Activated CD4-positive, alpha-beta T cell treated with anti-CD3 and anti-CD28 coated beads for 36 hours (primary cell): ENCODE results near the gene PKHD1. TPM values are rescaled to one million over a fixed set of nuclear protein-coding genes. Genes with fewer than 3 reads are reported as not detected.
"Not testable (repeated sequence)": the region's sequence is repeated elsewhere in the genome, so short reads cannot be mapped to it uniquely, and the experiment has no call there.

Experiments
- ATAC-seq: fragments of 200-7000 bp; cut with Tn5 transposase; one replicate; pipeline ENCODE4 v1.10.0; 2021; ENCODE audit warnings: mild to moderate bottlenecking, moderate library complexity
- CTCF ChIA-PET: fragments of 350-600 bp; sonication (Branson Sonifier 250); formaldehyde crosslinking; loops from one replicate; lab custom pipeline; 2021; ENCODE audit warnings: antibody characterized with exemption; lab: Charles Lee
- POLR2A ChIA-PET: fragments of 350-600 bp; sonication (Branson Sonifier 250); formaldehyde crosslinking; loops from one replicate; lab custom pipeline; 2021; ENCODE audit warnings: antibody characterized with exemption, inconsistent platforms; lab: Charles Lee
- DNase-seq: peaks from one replicate; pipeline ENCODE4 v3.0.0-alpha.2; 2020
- H3K27ac Mint-ChIP-seq: one replicate; pipeline ENCODE4 v1.8.0; 2021; ENCODE audit warnings: mixed read lengths
- H3K27me3 Mint-ChIP-seq: one replicate; pipeline ENCODE4 v1.8.0; 2021; ENCODE audit warnings: mixed read lengths
- H3K36me3 Mint-ChIP-seq: one replicate; pipeline ENCODE4 v1.8.0; 2021; ENCODE audit warnings: low read depth, mixed read lengths
- H3K4me1 Mint-ChIP-seq: one replicate; pipeline ENCODE4 v1.8.0; 2021; ENCODE audit warnings: mixed read lengths
- H3K4me3 Mint-ChIP-seq: one replicate; pipeline ENCODE4 v1.8.0; 2021; ENCODE audit warnings: mild to moderate bottlenecking, moderate library complexity, mixed read lengths
- H3K9me3 Mint-ChIP-seq: one replicate; pipeline ENCODE4 v1.8.0; 2021; ENCODE audit warnings: low read depth, mixed read lengths
- intact Hi-C, 2 experiments: fragments of 100-400 bp; cut with DNase I in 1 of 2; cut with micrococcal nuclease in 1 of 2; formaldehyde crosslinking; loops; one replicate each; pipeline versions ENCODE4 v1.14.2 to v1.15.1; 2022 to 2024; cut with DNase I, micrococcal nuclease
- total RNA-seq, 2 experiments: library from RNA; stranded (reverse); gene quantifications; one replicate each; pipeline ENCODE4 v1.2.3, GENCODE V29; 2021

The PKHD1 gene
- total RNA-seq, 2 experiments from 2014 or later = 0.02 to 0.04 TPM

DNA sequence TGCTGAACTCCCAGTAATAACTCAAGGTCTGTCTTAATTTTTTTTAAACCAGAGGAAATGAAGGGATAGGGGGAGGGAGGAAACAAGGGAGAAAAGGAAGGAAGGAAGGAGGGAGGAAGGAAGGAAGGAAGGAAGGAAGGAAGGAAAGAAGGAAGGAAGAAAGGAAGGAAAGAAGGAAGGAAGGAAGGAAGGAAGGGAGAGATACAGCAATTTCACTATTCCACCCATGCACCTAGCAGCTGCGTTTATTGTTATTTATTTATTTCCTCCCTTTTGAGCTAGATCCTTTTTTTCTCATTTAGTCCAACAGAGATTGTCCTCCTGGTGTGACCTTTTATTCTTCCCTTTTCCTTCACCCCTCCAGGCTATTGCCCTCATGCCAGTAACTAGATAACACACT, 97.6 kb downstream of the PKHD1 start:
- Mint-ChIP-seq H3K4me3 (no peak overlapping the region), H3K9me3 (peaks cover 2% of the 10 kb centered on the region), H3K27ac (no peak overlapping the region), H3K36me3 (no peaks in the 10 kb centered on the region), H3K4me1 (no peaks in the 10 kb centered on the region), H3K27me3 (peaks cover 7% of the 10 kb centered on the region)
- ATAC-seq (no peak), DNase-seq (no peak)
- ChIA-PET POLR2A (no interaction called here), CTCF (interaction anchor here (0.6 kb wide), 1 partner anchor 10 kb away, joined by 3 read pairs; no protein-coding TSS in a partner anchor)
- intact Hi-C loops = no loop called here

DNA sequence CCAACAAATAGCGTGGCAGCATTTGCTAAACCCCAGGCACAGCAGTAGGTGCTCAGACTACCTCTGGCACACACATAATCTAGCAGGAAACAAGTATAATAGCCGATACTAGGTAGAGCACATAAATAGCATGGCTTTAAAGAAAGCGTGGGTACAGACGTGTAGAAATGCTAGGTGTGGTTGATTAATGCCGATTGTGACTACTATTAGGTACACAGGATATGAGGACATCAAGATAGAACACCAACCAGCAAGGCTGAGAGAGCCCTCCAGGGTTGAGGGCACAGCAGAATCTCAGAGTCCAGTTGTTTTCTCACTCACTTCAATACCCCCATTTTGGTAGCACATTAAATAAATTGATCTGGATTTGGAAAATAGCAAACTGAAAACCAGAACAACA, 100.5 kb downstream of the PKHD1 start:
- no peaks in the 10 kb centered on the region for H3K4me1 Mint-ChIP-seq
- H3K36me3 Mint-ChIP-seq = no peaks in the 10 kb centered on the region
- H3K27me3 Mint-ChIP-seq = peaks cover 2% of the 10 kb centered on the region
- no peak for ATAC-seq
- H3K4me3 Mint-ChIP-seq = no peak overlapping the region
- ChIA-PET POLR2A (no interaction called here), CTCF (no interaction called here)
- intact Hi-C loops = no loop called here
- DNase-seq = no peak
- no peak overlapping the region for H3K27ac Mint-ChIP-seq
- H3K9me3 Mint-ChIP-seq = peaks cover 2% of the 10 kb centered on the region

DNA sequence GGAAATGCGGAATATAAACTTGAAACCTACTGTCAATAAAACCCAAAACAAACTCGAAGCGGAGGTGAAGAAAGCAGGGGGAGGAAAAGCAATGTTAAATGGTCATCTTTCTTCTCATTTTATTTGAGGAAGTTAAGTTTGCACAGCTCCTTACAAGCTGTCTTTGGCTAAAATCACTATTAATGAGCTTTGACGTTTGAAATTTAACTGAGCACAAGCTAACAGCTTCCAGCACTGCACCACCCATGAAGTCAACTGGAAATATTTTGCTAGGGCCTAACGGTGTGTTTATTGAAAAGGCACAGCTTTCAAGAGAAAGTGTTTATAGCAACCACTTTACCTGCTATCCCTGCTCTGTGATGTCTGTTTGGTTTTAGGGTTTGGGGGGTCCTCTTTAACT, 103.8 kb downstream of the PKHD1 start:
- DNase-seq (no peak), ATAC-seq (no peak)
- intact Hi-C loops = no loop called here
- POLR2A ChIA-PET = no interaction called here
- Mint-ChIP-seq H3K36me3 (no peaks in the 10 kb centered on the region), H3K4me1 (no peaks in the 10 kb centered on the region), H3K27ac (no peak overlapping the region), H3K4me3 (no peak overlapping the region), H3K27me3 (peaks cover 2% of the 10 kb centered on the region), H3K9me3 (no peaks in the 10 kb centered on the region)
- CTCF ChIA-PET = no interaction called here

DNA sequence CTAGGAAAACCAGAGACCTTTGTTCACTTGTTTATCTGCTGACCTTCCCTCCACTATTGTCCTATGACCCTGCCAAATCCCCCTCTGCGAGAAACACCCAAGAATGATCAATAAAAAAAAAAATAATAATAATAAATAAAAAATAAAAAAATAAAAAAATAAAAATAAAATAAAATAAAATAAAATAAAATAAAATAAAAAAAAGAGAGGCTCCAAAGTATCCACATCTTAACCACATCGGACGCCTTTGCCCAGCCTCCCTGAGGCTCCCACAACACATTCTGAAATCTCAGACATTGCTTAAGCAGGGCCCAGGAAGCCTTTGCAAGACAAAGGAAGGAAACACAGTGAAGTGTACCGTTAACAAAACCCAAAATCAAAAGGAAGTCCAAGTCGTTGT, 104.7 kb downstream of the PKHD1 start:
- H3K4me3 Mint-ChIP-seq, ATAC-seq, H3K36me3 Mint-ChIP-seq, intact Hi-C loops, H3K27me3 Mint-ChIP-seq, H3K27ac Mint-ChIP-seq, POLR2A ChIA-PET, H3K4me1 Mint-ChIP-seq, DNase-seq, CTCF ChIA-PET, H3K9me3 Mint-ChIP-seq: not testable (repeated sequence)

DNA sequence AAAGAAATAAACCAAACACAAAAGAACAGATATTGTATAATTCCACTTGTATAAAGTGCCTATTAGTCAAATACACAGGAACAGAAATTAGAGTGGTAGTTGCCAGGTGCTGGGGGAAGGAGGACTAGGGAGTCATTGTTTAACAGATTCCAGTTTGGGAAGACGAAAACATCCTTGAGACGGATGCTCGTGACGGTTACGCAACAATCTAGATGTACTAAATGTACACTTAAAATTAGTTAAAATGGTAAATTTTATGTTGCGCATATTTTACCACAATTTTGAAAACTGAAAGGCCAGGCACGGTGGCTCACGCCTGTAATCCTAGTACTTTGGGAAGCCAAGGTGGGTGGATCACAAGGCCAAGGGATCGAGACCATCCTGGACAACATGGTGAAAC, 111.0 kb downstream of the PKHD1 start:
- CTCF ChIA-PET = interaction anchor here (2.0 kb wide), 1 partner anchor 45 kb away, joined by 5 read pairs; no protein-coding TSS in a partner anchor
- no peak overlapping the region for H3K27ac Mint-ChIP-seq
- POLR2A ChIA-PET = no interaction called here
- H3K9me3 Mint-ChIP-seq = no peaks in the 10 kb centered on the region
- H3K4me1 Mint-ChIP-seq = no peaks in the 10 kb centered on the region
- peaks cover 4% of the 10 kb centered on the region for H3K27me3 Mint-ChIP-seq
- no peak overlapping the region for H3K4me3 Mint-ChIP-seq
- ATAC-seq (no peak), DNase-seq (no peak)
- H3K36me3 Mint-ChIP-seq = no peaks in the 10 kb centered on the region
- intact Hi-C loops = no loop called here

DNA sequence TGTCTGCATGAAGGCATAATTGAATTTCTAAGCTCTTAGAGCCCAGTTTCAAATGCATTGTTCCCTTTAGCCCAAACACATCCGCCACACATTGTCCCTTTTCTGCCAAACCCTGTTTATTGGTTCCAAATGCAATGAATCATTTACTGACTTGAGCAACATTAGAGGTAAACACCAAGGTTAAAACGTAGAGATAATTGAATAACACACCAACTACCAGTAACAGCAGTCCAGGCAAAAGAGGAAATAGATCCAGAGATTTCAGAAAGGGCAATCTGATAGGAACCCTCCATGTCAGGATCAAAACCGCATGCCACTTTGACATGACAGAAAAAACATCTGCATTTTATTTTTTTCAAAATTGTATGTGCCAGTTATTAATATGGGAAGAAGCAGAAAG, 114.8 kb downstream of the PKHD1 start:
- intact Hi-C loops = no loop called here
- no peak for ATAC-seq
- no peak overlapping the region for H3K4me3 Mint-ChIP-seq
- DNase-seq = no peak
- H3K4me1 Mint-ChIP-seq = no peaks in the 10 kb centered on the region
- no peaks in the 10 kb centered on the region for H3K9me3 Mint-ChIP-seq
- CTCF ChIA-PET = interaction anchor here (0.6 kb wide), 1 partner anchor 671 kb away, joined by 4 read pairs; no protein-coding TSS in a partner anchor
- H3K36me3 Mint-ChIP-seq = no peaks in the 10 kb centered on the region
- H3K27me3 Mint-ChIP-seq = peaks cover 6% of the 10 kb centered on the region
- POLR2A ChIA-PET = no interaction called here
- H3K27ac Mint-ChIP-seq = no peak overlapping the region

DNA sequence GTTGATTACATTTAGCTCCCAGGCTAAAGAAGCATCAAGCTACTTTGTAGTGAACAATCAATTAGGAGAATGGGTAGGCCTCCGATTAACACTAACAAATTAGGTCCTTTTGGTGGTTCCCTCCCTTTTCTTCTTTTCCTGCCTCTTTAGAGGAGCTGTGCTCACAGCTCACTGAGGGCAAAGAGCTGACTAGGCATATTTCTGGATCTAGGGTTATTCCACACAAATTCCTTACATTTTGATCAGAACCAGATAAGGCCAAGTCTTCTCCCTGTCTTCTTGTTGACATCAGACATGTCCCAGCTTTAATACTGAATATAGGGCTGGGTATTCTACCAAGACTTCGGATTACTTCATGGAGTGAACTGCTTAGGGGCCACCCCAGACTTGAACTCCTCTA, 119.1 kb downstream of the PKHD1 start:
- no peak overlapping the region for H3K4me3 Mint-ChIP-seq
- no peak overlapping the region for H3K27ac Mint-ChIP-seq
- ATAC-seq (no peak), DNase-seq (no peak)
- ChIA-PET CTCF (interaction anchor here (1.0 kb wide), 1 partner anchor 9 kb away, joined by 5 read pairs; no protein-coding TSS in a partner anchor), POLR2A (no interaction called here)
- H3K27me3 Mint-ChIP-seq = peaks cover 7% of the 10 kb centered on the region
- intact Hi-C loops = no loop called here
- H3K4me1 Mint-ChIP-seq = no peaks in the 10 kb centered on the region
- no peaks in the 10 kb centered on the region for H3K9me3 Mint-ChIP-seq
- H3K36me3 Mint-ChIP-seq = no peaks in the 10 kb centered on the region

DNA sequence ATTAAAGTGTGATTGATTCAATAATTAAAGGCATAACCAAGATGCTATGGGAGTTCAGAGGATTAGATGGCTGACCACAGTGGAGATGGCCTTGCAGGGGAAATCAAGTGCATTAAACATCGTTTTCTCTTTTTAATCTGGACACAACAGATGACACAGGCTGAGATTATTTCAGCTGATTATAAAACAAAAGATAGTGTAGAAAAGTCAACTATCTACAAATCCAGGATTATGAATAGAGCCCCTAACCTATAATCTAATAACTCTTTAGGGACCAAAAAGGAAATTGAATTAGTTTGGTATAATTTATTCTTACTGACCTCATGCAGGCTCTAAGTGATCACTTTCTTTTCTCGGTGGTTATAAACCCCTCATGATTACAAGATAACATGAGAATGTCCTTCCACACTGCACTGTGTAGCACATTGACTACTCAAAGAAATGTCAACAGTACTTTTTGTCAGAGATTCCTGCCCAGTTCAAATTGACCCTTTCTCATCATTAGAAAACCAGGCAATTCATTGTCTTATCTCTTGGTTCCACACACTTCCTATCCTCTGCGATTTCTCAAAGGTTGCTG, 122.1 kb downstream of the PKHD1 start:
- no peak overlapping the region for H3K27ac Mint-ChIP-seq
- peaks cover 4% of the 10 kb centered on the region for H3K27me3 Mint-ChIP-seq
- no peaks in the 10 kb centered on the region for H3K9me3 Mint-ChIP-seq
- CTCF ChIA-PET = interaction anchor here (1.8 kb wide), 1 partner anchor 84 kb away, joined by 7 read pairs; no protein-coding TSS in a partner anchor
- POLR2A ChIA-PET = no interaction called here
- intact Hi-C loops = no loop called here
- H3K4me3 Mint-ChIP-seq = no peak overlapping the region
- H3K4me1 Mint-ChIP-seq = no peaks in the 10 kb centered on the region
- DNase-seq = no peak
- no peaks in the 10 kb centered on the region for H3K36me3 Mint-ChIP-seq
- ATAC-seq = no peak

DNA sequence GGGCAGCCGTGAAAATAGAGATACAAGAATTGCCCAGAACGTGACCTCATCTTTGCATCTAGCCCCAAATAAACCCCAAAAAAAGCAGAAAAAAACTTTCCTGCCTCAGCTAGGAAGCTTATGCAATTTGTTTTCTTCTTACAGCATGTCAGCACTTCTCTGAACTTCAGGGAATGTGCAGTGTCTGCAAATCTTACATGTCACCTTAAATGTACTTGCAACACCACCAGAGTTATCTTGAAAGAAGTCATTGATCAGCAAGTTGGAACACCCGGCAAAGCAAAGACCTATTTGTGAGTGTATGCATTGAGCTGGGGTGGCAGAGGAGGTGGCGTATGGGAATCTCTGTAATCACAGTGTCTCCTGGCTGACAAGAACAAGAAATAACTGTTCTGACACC, 123.4 kb downstream of the PKHD1 start:
- POLR2A ChIA-PET = no interaction called here
- CTCF ChIA-PET = interaction anchor here (0.9 to 1.4 kb wide), 2 partner anchors 10 to 14 kb away, joined by 3 to 4 read pairs; no protein-coding TSS in a partner anchor
- H3K27me3 Mint-ChIP-seq = peaks cover 7% of the 10 kb centered on the region
- DNase-seq = no peak
- no peak for ATAC-seq
- no peak overlapping the region for H3K4me3 Mint-ChIP-seq
- H3K36me3 Mint-ChIP-seq = no peaks in the 10 kb centered on the region
- H3K4me1 Mint-ChIP-seq = no peaks in the 10 kb centered on the region
- H3K9me3 Mint-ChIP-seq = no peaks in the 10 kb centered on the region
- H3K27ac Mint-ChIP-seq = no peak overlapping the region
- intact Hi-C loops = no loop called here

DNA sequence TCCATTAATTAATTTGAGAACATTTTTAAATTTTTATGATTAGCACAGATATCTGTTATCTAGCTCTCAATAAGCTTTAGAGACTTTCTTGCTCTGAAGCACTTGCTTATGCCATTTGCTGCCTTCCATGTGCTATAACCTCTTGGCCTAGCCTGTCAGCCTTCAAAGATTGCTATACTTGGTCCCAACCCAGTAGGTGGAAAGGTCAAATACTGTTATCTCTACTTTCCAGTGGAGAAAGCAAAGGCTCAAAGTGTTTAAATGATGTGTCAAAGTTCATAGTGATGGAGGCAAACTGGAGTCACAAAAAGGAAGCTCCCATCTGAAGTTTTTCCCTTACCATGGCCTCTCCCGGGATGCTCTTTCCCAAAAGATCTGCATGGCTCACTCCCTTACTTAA, 125.1 kb downstream of the PKHD1 start:
- intact Hi-C loops = no loop called here
- H3K4me3 Mint-ChIP-seq = no peak overlapping the region
- no peaks in the 10 kb centered on the region for H3K36me3 Mint-ChIP-seq
- H3K9me3 Mint-ChIP-seq = no peaks in the 10 kb centered on the region
- ChIA-PET POLR2A (interaction anchor here (0.6 kb wide), 1 partner anchor 19 kb away, joined by 3 read pairs; no protein-coding TSS in a partner anchor), CTCF (interaction anchor here (0.9 kb wide), 1 partner anchor 87 kb away, joined by 3 read pairs; no protein-coding TSS in a partner anchor)
- H3K27ac Mint-ChIP-seq = no peak overlapping the region
- ATAC-seq (no peak), DNase-seq (no peak)
- no peaks in the 10 kb centered on the region for H3K4me1 Mint-ChIP-seq
- peaks cover 9% of the 10 kb centered on the region for H3K27me3 Mint-ChIP-seq

DNA sequence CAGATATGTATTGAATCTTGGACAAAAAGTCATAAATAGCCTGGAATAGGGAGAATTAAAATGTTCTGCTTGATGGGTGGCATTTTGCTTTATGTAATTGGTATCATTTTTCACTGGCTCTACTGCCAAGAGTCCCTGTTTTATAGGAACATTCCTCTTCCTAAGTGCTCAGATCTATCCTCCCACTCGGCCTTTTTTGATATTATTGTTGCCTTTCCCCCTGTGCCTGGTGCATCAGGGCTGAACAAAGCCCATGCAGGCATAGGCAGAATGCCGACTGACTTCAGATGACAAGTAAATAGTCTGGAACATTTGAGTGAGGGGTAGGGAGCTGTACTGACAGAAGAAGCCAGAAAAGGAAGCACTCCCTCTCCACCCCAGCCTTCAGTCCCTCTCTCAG, 127.0 kb downstream of the PKHD1 start:
- Mint-ChIP-seq H3K36me3 (no peaks in the 10 kb centered on the region), H3K4me3 (no peak overlapping the region), H3K4me1 (no peaks in the 10 kb centered on the region), H3K27ac (no peak overlapping the region), H3K27me3 (peaks cover 5% of the 10 kb centered on the region), H3K9me3 (no peaks in the 10 kb centered on the region)
- DNase-seq = no peak
- intact Hi-C loops = loop anchor here in 1 of 2 experiments (1.0 kb wide), 2 partner anchors 105 to 1144 kb away; no protein-coding TSS in a partner anchor
- ChIA-PET POLR2A (interaction anchor here (0.6 kb wide), 1 partner anchor 298 kb away, joined by 4 read pairs; no protein-coding TSS in a partner anchor), CTCF (interaction anchor here (1.0 to 1.4 kb wide), 7 partner anchors 8 to 179 kb away, joined by 3 to 8 read pairs (median 4); no protein-coding TSS in a partner anchor)
- no peak for ATAC-seq
